ENCODE results near the gene OR2B6.

The OR2B6 gene

GRCh38 chr6:28001351-28001750 is 44.3 kb downstream of the OR2B6 start:
- no peak for DNase-seq

GRCh38 chr6:28001751-28002150 is 44.7 kb downstream of the OR2B6 start:
- DNase-seq, result no peak

GRCh38 chr6:28002161-28002560 is 45.1 kb downstream of the OR2B6 start:
- no peak for DNase-seq

GRCh38 chr6:28003059-28003458 is 46.0 kb downstream of the OR2B6 start:
- DNase-seq, result no peak

- no peak for DNase-seq
Observed at GRCh38 chr6:28003661-28004060, 46.6 kb downstream of the OR2B6 start.

- no peak for DNase-seq
Observed at GRCh38 chr6:28004350-28005151, 47.5 kb downstream of the OR2B6 start.

GRCh38 chr6:28005152-28005890 is 48.3 kb downstream of the OR2B6 start:
- no peak for DNase-seq

GRCh38 chr6:28005975-28006374 is 48.9 kb downstream of the OR2B6 start:
- no peak for DNase-seq
